ENCODE data around the gene SFTPB.
A peak's percentile ranks its signal among the peaks of the same experiment; 100 is the strongest.

SFTPB gene

DNA sequence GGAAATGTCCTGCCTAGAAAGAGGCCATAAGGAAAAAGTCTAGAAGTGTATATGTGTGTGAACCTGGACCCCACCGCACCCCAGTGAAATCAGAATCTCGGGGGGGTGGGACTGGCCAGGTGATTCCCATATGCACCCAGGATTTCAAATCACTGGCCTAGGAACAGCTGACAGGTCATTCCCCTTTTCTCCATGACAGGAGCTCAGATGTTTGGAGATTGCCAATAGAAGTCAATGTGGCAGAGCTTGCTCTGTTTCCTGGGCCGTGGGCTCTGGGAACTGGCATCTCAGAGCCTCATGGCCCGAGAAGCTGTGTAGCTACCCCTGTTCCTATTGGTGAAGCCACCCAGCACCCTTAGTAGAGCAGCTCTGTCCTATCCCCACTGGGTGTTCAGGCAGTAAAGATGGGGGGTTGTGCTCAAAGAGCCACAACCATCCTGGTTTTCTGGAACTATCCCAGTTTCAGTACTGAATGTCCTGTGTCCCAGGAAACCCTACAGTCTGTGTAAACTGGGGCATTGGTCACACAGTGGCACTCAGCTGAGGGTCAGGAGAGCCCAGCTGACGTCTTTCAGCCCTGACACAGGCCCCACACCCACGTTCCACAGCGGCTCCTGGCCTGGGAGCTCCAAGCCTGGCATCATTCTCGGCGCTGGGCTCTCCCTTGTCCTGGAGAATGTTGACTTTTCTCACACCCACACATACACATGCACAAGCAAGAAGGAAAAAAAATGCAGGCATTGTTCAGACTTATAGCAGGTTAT, 45.0 kb upstream of the SFTPB start:
- DNase-seq (ENCODE audit: low read depth, low spot score) = peak; percentile 45
- in situ Hi-C loops (cut with HindIII; ENCODE audit: low sequenced_read_pairs) = no loop called here
- TF ChIP-seq, protein P1, sequence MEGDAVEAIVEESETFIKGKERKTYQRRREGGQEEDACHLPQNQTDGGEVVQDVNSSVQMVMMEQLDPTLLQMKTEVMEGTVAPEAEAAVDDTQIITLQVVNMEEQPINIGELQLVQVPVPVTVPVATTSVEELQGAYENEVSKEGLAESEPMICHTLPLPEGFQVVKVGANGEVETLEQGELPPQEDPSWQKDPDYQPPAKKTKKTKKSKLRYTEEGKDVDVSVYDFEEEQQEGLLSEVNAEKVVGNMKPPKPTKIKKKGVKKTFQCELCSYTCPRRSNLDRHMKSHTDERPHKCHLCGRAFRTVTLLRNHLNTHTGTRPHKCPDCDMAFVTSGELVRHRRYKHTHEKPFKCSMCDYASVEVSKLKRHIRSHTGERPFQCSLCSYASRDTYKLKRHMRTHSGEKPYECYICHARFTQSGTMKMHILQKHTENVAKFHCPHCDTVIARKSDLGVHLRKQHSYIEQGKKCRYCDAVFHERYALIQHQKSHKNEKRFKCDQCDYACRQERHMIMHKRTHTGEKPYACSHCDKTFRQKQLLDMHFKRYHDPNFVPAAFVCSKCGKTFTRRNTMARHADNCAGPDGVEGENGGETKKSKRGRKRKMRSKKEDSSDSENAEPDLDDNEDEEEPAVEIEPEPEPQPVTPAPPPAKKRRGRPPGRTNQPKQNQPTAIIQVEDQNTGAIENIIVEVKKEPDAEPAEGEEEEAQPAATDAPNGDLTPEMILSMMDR (IDR thresholded peaks at IDR 0.05; ENCODE audit: low read depth, low read length) = no peak
- no peak overlapping the region for H3K4me3 ChIP-seq (ENCODE audit: low read depth, low read length)

DNA sequence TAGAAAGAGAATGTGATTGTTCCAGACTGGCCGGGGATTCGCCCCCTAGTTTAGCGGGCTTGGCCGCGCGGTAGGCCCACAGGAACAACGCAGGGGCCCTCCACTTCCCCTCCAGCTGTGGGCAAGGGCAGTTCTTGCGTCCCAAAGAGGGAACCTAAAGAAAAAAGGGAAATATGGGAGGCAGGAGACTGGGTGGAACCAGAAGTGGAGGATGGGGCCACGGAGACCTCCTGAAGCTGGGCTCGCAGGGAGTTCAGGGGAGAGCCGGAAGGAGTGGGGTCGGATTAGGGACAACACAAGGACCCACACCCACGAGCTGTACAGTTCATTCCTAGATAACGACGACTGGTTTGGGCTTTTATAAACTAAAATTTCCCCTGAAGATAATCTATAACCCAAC, 44.3 kb upstream of the SFTPB start:
- no peak overlapping the region for H3K4me3 ChIP-seq (ENCODE audit: low read depth, low read length)
- TF ChIP-seq, protein P1 (IDR thresholded peaks at IDR 0.05; ENCODE audit: low read depth, low read length) = no peak
- in situ Hi-C loops (cut with HindIII; ENCODE audit: low sequenced_read_pairs) = no loop called here
- DNase-seq (ENCODE audit: low read depth, low spot score) = no peak

DNA sequence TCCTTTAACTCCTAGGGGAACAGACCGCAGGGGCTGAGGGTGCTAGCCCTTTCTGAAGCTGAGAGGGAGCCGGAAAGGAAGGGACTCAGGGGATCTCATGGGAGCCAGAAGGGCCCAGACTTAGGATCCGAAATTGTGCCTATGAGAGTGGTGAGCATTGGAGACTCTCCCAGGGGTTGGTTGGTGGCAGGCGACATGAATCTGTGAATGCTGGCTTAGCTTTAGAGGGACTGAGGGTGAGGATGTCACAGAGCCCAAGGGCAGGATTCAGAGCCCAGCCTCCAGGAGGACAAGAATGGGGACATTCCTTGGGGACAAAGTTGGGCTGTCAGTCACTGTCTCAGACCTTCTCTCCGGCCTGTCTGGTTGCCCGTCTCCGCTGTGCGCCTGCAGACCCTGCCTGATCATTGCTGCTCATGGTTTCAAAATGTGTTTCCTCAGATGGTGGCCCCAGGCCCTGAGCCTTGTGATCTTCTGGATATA, 43.6 kb upstream of the SFTPB start:
- in situ Hi-C loops (cut with HindIII; ENCODE audit: low sequenced_read_pairs) = no loop called here
- TF ChIP-seq, protein P1 (IDR thresholded peaks at IDR 0.05; ENCODE audit: low read depth, low read length) = no peak
- no peak overlapping the region for H3K4me3 ChIP-seq (ENCODE audit: low read depth, low read length)
- DNase-seq (ENCODE audit: low read depth, low spot score) = no peak

DNA sequence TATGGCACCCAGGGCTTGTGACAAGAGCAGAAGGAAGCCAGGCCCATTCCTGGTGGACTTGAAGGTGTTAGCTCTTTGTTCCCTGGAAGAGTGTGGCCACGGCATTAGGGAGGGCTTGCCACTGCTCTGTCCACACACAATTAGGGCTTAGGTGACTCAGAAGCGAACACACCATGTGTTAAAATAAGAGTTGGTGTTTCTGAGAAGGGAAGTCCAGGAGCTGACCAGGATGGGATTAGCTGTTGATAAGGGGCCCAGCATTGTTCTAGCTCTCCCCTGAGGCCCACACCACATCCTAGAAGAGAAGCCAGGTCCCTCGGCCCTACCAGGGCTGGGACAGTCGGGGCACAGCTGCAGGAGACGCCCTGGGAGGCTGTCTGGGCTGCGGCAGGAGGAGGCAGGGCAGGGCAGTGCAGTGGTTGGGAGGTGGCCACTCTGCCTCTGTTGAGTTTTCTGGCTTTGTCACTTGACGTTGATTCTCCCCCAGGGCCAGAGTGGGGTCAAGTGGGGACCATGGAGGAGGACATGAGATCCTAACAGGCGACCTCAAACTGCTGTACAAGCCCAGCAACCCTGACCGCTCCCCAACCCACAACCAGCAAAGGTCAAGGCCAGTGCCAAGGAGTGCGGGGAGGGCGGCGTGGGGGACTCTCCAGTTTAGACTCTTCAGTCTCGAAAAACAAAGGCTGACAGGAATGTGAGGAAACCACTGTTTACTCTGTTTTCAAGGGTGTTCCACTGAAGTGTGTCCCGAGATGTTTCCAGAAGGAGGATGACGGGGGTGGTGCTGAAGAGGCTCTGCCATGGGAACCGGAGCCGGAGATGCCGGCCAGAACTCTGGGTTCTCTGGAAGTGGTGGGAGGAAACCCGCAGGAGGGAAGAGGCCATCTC, 42.9 kb upstream of the SFTPB start:
- DNase-seq (ENCODE audit: low read depth, low spot score) = no peak
- in situ Hi-C loops (cut with HindIII; ENCODE audit: low sequenced_read_pairs) = no loop called here
- TF ChIP-seq, protein P1 (IDR thresholded peaks at IDR 0.05; ENCODE audit: low read depth, low read length) = no peak

DNA sequence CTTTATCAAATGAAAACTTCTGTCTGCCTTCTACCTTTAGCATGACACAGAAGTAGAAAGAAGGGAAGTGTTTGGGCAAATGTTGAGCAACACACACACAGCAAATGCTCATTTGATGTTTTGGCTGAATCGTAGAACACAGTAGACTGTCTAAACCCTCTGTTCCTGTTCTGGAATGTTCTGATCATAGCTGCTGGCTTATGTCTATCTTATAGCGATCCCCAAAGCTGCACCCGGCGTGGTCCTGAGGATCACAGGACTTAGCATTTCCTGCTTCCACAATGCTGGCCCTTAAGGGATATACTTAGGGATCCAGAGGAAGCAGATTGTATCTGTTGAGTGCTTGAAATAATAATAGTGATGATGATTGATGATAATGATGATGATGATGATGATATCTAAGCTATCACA, 41.4 kb upstream of the SFTPB start:
- in situ Hi-C loops (cut with HindIII; ENCODE audit: low sequenced_read_pairs) = no loop called here
- TF ChIP-seq, protein P1 (IDR thresholded peaks at IDR 0.05; ENCODE audit: low read depth, low read length) = no peak
- no peak for DNase-seq (ENCODE audit: low read depth, low spot score)
- no peak overlapping the region for H3K4me3 ChIP-seq (ENCODE audit: low read depth, low read length)

More for the DNA sequence above, 42.9 kb upstream of the SFTPB start:
- no peak overlapping the region for H3K4me3 ChIP-seq (ENCODE audit: low read depth, low read length)

DNA sequence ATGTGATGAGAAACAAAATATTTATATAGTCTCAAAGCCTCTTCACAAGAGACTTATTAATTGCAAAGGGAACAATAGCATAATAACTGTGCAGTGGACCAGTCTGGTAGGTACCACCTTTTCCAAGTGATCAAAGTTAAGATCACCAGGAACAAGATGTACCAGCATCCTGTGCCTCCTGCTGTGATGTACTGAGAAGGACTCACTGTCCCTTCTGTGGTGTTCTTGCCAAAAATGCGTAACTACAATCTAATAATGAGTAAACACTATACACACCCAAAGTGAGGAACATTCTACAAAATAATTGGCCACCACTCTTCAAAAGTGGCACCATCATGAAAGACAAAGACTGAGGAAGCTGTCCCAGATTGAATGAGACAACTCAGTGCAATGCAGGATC, 40.6 kb upstream of the SFTPB start:
- TF ChIP-seq, protein P1 (IDR thresholded peaks at IDR 0.05; ENCODE audit: low read depth, low read length) = no peak
- DNase-seq (ENCODE audit: low read depth, low spot score) = no peak
- H3K4me3 ChIP-seq (ENCODE audit: low read depth, low read length) = no peak overlapping the region
- in situ Hi-C loops (cut with HindIII; ENCODE audit: low sequenced_read_pairs) = no loop called here
